ENCODE measurements around the gene BEAN1.
A peak's percentile ranks its signal among the peaks of the same experiment; 100 is the strongest.

The BEAN1 gene

DNA sequence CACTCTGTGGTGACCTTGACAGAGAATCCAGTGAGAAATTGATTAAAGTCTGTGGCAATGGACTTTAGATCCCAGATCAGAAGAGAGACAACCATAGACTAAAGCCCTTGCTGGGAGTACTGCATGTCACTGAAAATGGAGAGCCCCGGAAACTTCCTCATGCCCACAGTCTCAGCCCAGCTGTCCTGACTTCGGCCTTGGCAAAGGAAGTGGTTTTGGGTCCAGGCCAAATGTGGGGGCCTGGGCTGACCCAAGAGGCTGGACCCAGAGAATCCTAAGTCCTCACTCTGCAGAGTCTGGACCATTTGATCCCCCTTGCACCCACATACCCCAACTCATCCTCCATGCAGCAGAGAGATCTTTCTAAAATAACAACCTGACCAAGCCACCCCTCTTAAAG, 4.7 kb upstream of the BEAN1 start:
- Histone ChIP-seq H3K27ac (ENCODE audit: low read depth, low read length) (no peak overlapping the region), H3K9me3 (ENCODE audit: control insufficient read depth, insufficient read depth, low read depth, low read length) (no peaks in the 10 kb centered on the region), H3K36me3 (ENCODE audit: control insufficient read depth, insufficient read depth, low read length) (no peaks in the 10 kb centered on the region), H3K27me3 (ENCODE audit: control insufficient read depth, insufficient read depth, low read length) (peaks cover 59% of the 10 kb centered on the region), H3K9ac (ENCODE audit: low read length) (no peak overlapping the region), H3K4me3 (ENCODE audit: low read depth, low read length) (no peak overlapping the region), H3K4me1 (ENCODE audit: control insufficient read depth, insufficient read depth, low read length) (peaks cover 5% of the 10 kb centered on the region; the same call in 1 of the 2 replicates)

DNA sequence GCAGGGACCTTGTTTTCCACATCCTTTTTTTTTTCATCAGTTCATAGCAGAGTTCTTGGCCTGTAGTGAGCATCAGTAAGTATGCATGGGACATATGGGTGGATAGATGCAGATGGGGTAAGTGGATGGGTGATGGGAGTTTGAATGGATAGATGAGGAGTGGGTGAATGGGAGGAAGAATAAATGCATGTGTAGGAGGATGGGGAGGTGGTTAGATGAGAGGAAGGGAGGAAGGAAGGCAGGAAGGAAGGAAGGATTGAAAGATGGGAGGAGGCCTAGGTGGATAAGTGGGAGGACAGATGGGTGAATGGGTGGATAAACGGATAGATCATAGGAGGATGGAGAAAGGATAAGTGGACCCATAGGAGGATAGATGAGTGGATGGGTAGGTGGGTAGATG, 3.9 kb upstream of the BEAN1 start:
- Histone ChIP-seq H3K4me3 (ENCODE audit: low read depth, low read length) (no peak overlapping the region), H3K9ac (ENCODE audit: low read length) (no peak overlapping the region), H3K9me3 (ENCODE audit: control insufficient read depth, insufficient read depth, low read depth, low read length) (no peaks in the 10 kb centered on the region), H3K27ac (ENCODE audit: low read depth, low read length) (no peak overlapping the region), H3K36me3 (ENCODE audit: control insufficient read depth, insufficient read depth, low read length) (no peaks in the 10 kb centered on the region), H3K4me1 (ENCODE audit: control insufficient read depth, insufficient read depth, low read length) (peaks cover 9% of the 10 kb centered on the region), H3K27me3 (ENCODE audit: control insufficient read depth, insufficient read depth, low read length) (peaks cover 67% of the 10 kb centered on the region)

DNA sequence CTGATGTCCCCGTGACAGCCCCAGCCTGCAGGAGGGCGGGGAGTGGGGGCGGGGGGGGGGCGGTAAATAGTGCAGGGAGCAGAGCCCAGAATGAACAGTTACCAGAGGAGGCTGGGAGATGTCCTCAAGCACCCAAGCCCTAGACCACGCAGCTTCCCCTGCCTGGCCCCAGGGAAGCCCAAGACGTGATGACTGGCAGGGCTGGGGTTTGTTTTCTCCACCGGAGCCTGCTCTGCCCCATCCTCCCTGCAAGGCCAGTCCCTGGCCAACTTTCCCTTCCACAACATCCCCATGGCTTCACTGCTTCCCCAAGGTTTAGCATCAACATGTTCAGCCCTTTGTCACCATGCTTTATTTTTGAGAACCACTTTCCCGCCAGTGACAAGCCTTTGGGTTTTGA, 1.4 kb upstream of the BEAN1 start:
- H3K9me3 ChIP-seq (ENCODE audit: control insufficient read depth, insufficient read depth, low read depth, low read length): no peaks in the 10 kb centered on the region
- H3K36me3 ChIP-seq (ENCODE audit: control insufficient read depth, insufficient read depth, low read length): no peaks in the 10 kb centered on the region
- peaks cover 89% of the 10 kb centered on the region for H3K27me3 ChIP-seq (ENCODE audit: control insufficient read depth, insufficient read depth, low read length)
- H3K9ac ChIP-seq (ENCODE audit: low read length): no peak overlapping the region
- peaks cover 14% of the 10 kb centered on the region for H3K4me1 ChIP-seq (ENCODE audit: control insufficient read depth, insufficient read depth, low read length)
- no peak overlapping the region for H3K4me3 ChIP-seq (ENCODE audit: low read depth, low read length)
- no peak overlapping the region for H3K27ac ChIP-seq (ENCODE audit: low read depth, low read length)

GRCh38 chr16:66426112-66427035, 721 bp upstream of the BEAN1 start:
- H3K27me3 ChIP-seq (ENCODE audit: control insufficient read depth, insufficient read depth, low read length): peaks cover 88% of the 10 kb centered on the region
- H3K27ac ChIP-seq (ENCODE audit: low read depth, low read length): no peak overlapping the region
- no peaks in the 10 kb centered on the region for H3K9me3 ChIP-seq (ENCODE audit: control insufficient read depth, insufficient read depth, low read depth, low read length)
- H3K9ac ChIP-seq (ENCODE audit: low read length): no peak overlapping the region
- H3K4me1 ChIP-seq (ENCODE audit: control insufficient read depth, insufficient read depth, low read length): peaks cover 14% of the 10 kb centered on the region
- peak overlapping the region; percentile 53 for H3K4me3 ChIP-seq (ENCODE audit: low read depth, low read length)
- no peaks in the 10 kb centered on the region for H3K36me3 ChIP-seq (ENCODE audit: control insufficient read depth, insufficient read depth, low read length)

DNA sequence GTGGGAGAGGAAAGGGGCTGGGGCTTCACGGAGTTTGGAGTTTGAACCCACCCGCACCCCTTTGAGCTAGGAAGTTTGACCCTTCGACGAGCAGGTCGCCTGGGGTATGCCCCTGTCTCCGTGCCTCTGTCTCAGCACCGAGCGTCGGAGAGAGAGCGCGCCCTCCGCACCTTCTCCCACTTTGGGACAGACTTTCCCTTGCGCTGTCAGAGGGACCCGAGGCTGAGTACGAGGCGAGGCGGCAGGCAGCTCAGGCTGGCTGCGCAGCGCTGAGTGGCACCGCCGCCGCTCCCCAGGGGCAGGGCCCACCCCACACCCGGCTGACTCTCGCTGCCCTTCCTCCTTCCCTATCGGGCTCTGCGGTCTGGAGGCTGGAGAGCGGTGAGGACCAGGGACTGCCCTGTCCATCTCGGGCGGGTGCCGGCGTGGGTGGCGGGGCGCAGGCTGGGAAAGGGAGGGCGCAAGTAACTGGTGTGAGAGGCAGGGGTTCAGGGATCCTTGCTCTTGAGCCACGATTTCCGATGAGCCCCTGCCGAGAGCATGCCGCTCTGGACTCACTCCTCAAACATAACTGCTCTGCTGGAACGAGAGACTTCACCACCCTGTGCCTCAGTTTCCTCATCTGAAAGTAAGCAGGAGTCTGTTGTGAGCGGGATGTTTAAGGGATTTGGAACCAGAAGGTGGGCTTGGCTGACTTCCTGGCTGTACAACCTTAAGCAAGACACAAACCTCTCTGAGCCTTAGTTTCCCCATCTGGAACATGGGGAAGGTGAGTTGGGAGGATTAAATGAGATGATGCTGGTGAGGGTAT, 981 bp downstream of the BEAN1 start:
- no peaks in the 10 kb centered on the region for H3K36me3 ChIP-seq (ENCODE audit: control insufficient read depth, insufficient read depth, low read length)
- peak overlapping the region; percentile 69 for H3K4me3 ChIP-seq (ENCODE audit: low read depth, low read length)
- peaks cover 14% of the 10 kb centered on the region for H3K4me1 ChIP-seq (ENCODE audit: control insufficient read depth, insufficient read depth, low read length)
- peaks cover 87% of the 10 kb centered on the region for H3K27me3 ChIP-seq (ENCODE audit: control insufficient read depth, insufficient read depth, low read length)
- no peak overlapping the region for H3K9ac ChIP-seq (ENCODE audit: low read length)
- no peaks in the 10 kb centered on the region for H3K9me3 ChIP-seq (ENCODE audit: control insufficient read depth, insufficient read depth, low read depth, low read length)
- H3K27ac ChIP-seq (ENCODE audit: low read depth, low read length): no peak overlapping the region

- peaks cover 80% of the 10 kb centered on the region for H3K27me3 ChIP-seq (ENCODE audit: control insufficient read depth, insufficient read depth, low read length)
Measured at GRCh38 chr16:66428682-66429251, 1.7 kb downstream of the BEAN1 start.

GRCh38 chr16:66429290-66429962, 2.3 kb downstream of the BEAN1 start:
- H3K27me3 ChIP-seq (ENCODE audit: control insufficient read depth, insufficient read depth, low read length): peaks cover 74% of the 10 kb centered on the region
- H3K9ac ChIP-seq (ENCODE audit: low read length): no peak overlapping the region
- H3K4me3 ChIP-seq (ENCODE audit: low read depth, low read length): no peak overlapping the region
- H3K9me3 ChIP-seq (ENCODE audit: control insufficient read depth, insufficient read depth, low read depth, low read length): no peaks in the 10 kb centered on the region
- H3K4me1 ChIP-seq (ENCODE audit: control insufficient read depth, insufficient read depth, low read length): peaks cover 24% of the 10 kb centered on the region
- no peaks in the 10 kb centered on the region for H3K36me3 ChIP-seq (ENCODE audit: control insufficient read depth, insufficient read depth, low read length)
- H3K27ac ChIP-seq (ENCODE audit: low read depth, low read length): no peak overlapping the region

More at GRCh38 chr16:66428682-66429251, 1.7 kb downstream of the BEAN1 start:
- H3K27ac ChIP-seq (ENCODE audit: low read depth, low read length): no peak overlapping the region
- H3K9ac ChIP-seq (ENCODE audit: low read length): no peak overlapping the region
- H3K4me1 ChIP-seq (ENCODE audit: control insufficient read depth, insufficient read depth, low read length): peaks cover 19% of the 10 kb centered on the region
- H3K9me3 ChIP-seq (ENCODE audit: control insufficient read depth, insufficient read depth, low read depth, low read length): no peaks in the 10 kb centered on the region
- H3K4me3 ChIP-seq (ENCODE audit: low read depth, low read length): peak overlapping the region; percentile 69; the same call in 1 of the 2 replicates
- no peaks in the 10 kb centered on the region for H3K36me3 ChIP-seq (ENCODE audit: control insufficient read depth, insufficient read depth, low read length)

GRCh38 chr16:66430214-66430613, 3.1 kb downstream of the BEAN1 start:
- Histone ChIP-seq H3K27ac (ENCODE audit: low read depth, low read length) (no peak overlapping the region), H3K36me3 (ENCODE audit: control insufficient read depth, insufficient read depth, low read length) (no peaks in the 10 kb centered on the region), H3K4me3 (ENCODE audit: low read depth, low read length) (no peak overlapping the region), H3K27me3 (ENCODE audit: control insufficient read depth, insufficient read depth, low read length) (peaks cover 66% of the 10 kb centered on the region), H3K9ac (ENCODE audit: low read length) (no peak overlapping the region), H3K9me3 (ENCODE audit: control insufficient read depth, insufficient read depth, low read depth, low read length) (no peaks in the 10 kb centered on the region), H3K4me1 (ENCODE audit: control insufficient read depth, insufficient read depth, low read length) (peaks cover 31% of the 10 kb centered on the region)

DNA sequence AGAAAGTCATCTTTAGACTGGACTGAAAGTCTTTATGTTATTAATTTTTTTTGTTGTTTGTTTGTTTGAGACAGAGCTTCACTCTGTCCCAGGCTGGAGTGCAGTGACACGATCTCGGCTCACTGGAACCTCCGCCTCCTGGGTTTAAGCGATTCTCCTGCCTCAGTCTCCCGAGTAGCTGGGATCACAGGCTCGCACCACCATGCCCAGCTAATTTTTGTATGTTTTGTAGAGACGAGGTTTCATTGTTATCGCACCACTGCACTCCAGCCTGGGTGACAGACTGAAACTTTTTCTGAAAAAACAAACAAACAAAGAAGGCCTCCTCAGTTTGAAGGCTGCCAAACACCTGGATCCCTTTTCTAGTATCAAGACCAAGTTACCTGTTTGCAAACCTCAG, 4.7 kb downstream of the BEAN1 start:
- no peak overlapping the region for H3K27ac ChIP-seq (ENCODE audit: low read depth, low read length)
- no peaks in the 10 kb centered on the region for H3K9me3 ChIP-seq (ENCODE audit: control insufficient read depth, insufficient read depth, low read depth, low read length)
- H3K4me3 ChIP-seq (ENCODE audit: low read depth, low read length): no peak overlapping the region
- no peak overlapping the region for H3K9ac ChIP-seq (ENCODE audit: low read length)
- peaks cover 28% of the 10 kb centered on the region for H3K4me1 ChIP-seq (ENCODE audit: control insufficient read depth, insufficient read depth, low read length)
- no peaks in the 10 kb centered on the region for H3K36me3 ChIP-seq (ENCODE audit: control insufficient read depth, insufficient read depth, low read length)
- peaks cover 51% of the 10 kb centered on the region for H3K27me3 ChIP-seq (ENCODE audit: control insufficient read depth, insufficient read depth, low read length)

- Histone ChIP-seq H3K27ac (ENCODE audit: low read depth, low read length) (no peak overlapping the region), H3K27me3 (ENCODE audit: control insufficient read depth, insufficient read depth, low read length) (peaks cover 47% of the 10 kb centered on the region), H3K36me3 (ENCODE audit: control insufficient read depth, insufficient read depth, low read length) (no peaks in the 10 kb centered on the region), H3K9me3 (ENCODE audit: control insufficient read depth, insufficient read depth, low read depth, low read length) (no peaks in the 10 kb centered on the region), H3K4me3 (ENCODE audit: low read depth, low read length) (no peak overlapping the region), H3K9ac (ENCODE audit: low read length) (no peak overlapping the region), H3K4me1 (ENCODE audit: control insufficient read depth, insufficient read depth, low read length) (peaks cover 28% of the 10 kb centered on the region)
Measured at GRCh38 chr16:66432429-66432828, 5.3 kb downstream of the BEAN1 start.
